Fibroblast of pulmonary artery (primary cell): ENCODE measurements around the gene WDR64.

Source experiments
- DNase-seq: peaks from one replicate; pipeline ENCODE4 v3.0.0-alpha.2; 2010; ENCODE audit warnings: low read depth
- H3K4me3 ChIP-seq: replicated peaks from 2 replicates; pipeline ENCODE4 v1.5.1; 2011; ENCODE audit warnings: low read depth, mild to moderate bottlenecking, control low read depth, low read length, moderate library complexity
- CTCF ChIP-seq: IDR thresholded peaks from 2 replicates; pipeline ENCODE4 v1.5.1; 2011; ENCODE audit warnings: mild to moderate bottlenecking, control low read depth, low read length, inconsistent platforms; ENCODE audit errors: missing control alignments

The WDR64 gene

GRCh38 chr1:241767737-241768136 lies 115.7 kb downstream of the WDR64 start:
- no peak for TF ChIP-seq CTCF
- no peak for DNase-seq
- H3K4me3 ChIP-seq, result no peak overlapping the region

GRCh38 chr1:241770115-241770514 lies 118.0 kb downstream of the WDR64 start:
- H3K4me3 ChIP-seq, result no peak overlapping the region
- DNase-seq, result no peak
- no peak for TF ChIP-seq CTCF

- no peak overlapping the region for H3K4me3 ChIP-seq
- TF ChIP-seq CTCF, result no peak
- no peak for DNase-seq
Observed at GRCh38 chr1:241771117-241771516, 119.0 kb downstream of the WDR64 start.

GRCh38 chr1:241772932-241773500 lies 120.9 kb downstream of the WDR64 start:
- H3K4me3 ChIP-seq, result no peak overlapping the region
- no peak for DNase-seq
- no peak for TF ChIP-seq CTCF

GRCh38 chr1:241773991-241774390 lies 121.9 kb downstream of the WDR64 start:
- H3K4me3 ChIP-seq, result no peak overlapping the region
- TF ChIP-seq CTCF, result no peak
- DNase-seq, result no peak

DNA sequence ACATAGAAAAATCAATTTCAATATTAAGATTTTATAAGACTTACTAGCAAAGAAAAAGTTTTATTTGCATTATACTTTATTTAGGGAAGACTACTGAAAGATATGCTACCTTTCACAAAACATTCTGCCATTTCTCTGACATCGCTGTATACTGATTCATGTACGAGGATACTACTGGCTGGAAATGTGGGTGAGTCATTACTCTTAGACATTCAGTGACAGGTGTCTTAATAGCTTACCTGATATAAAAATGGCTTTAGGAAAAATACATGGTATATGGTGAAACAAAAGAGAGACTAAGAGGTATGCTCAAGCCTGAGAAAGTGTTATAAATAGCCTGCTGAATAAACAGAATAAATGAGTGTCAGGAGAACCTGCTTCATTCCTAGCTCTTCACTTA lies 122.9 kb downstream of the WDR64 start:
- H3K4me3 ChIP-seq, result no peak overlapping the region
- DNase-seq, result no peak
- TF ChIP-seq CTCF, result no peak

DNA sequence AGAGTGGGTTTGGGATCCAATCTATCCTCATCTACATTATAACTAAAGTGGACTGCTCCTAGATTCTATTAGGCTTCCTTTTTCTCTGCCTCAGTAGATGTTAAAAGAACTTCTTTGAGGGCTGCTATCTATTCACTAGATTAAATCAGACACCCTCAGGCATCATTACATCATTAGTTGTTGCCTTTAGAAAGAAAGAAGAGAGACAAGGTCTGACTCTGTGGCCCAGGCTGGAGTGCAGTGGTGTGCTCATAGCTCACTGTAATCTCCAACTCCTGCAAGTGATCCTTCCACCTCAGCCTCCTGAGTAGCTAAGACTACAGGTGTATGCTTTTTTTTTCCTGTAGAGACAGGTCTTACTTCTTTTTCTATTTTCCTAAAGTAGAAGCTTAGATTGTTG lies 124.8 kb downstream of the WDR64 start:
- no peak overlapping the region for H3K4me3 ChIP-seq
- TF ChIP-seq CTCF, result no peak
- DNase-seq, result no peak
